Psoas muscle (tissue), 8 donors: ENCODE measurements around the gene TRIM27. TPM values are rescaled to one million over a fixed set of nuclear protein-coding genes. Genes with fewer than 3 reads are reported as not detected.
"Not testable (repeated sequence)": the region's sequence is repeated elsewhere in the genome, so short reads cannot be mapped to it uniquely, and the experiment has no call there.

Experiments
- ATAC-seq, 4 donors: fragments of 200-7000 bp; cut with Tn5 transposase; one replicate each; pipeline ENCODE4 v1.9.1; 2020; ENCODE audit warnings: moderate library complexity in 3 of 4, mild to moderate bottlenecking in 2 of 4
- DNase-seq, 2 donors: peaks; one replicate each; pipeline ENCODE4 v3.0.0-alpha.2; 2020
- H3K27ac ChIP-seq: fragments of 200-600 bp; one replicate; pipeline ENCODE4 v1.8.0; 2022
- H3K27me3 ChIP-seq, 3 donors: fragments of 200-600 bp in 1 of 3; one replicate each; pipeline versions ENCODE4 v1.6.1 to v1.8.0; 2013 to 2022; ENCODE audit warnings: low read length in 2 of 3, mild to moderate bottlenecking in 2 of 3, moderate library complexity in 1 of 3; ENCODE audit not compliant: insufficient read depth in 3 of 3
- H3K36me3 ChIP-seq, 2 donors: fragments of 200-600 bp in 1 of 2; one replicate each; pipeline versions ENCODE4 v1.6.1 to v1.8.0; 2013 to 2022; ENCODE audit warnings: low read depth in 1 of 2, mild to moderate bottlenecking in 1 of 2, moderate library complexity in 1 of 2; ENCODE audit not compliant: insufficient read depth in 1 of 2
- H3K4me1 ChIP-seq: fragments of 200-600 bp; one replicate; pipeline ENCODE4 v1.8.0; 2022
- H3K4me3 ChIP-seq: fragments of 200-600 bp; one replicate; pipeline ENCODE4 v1.8.0; 2022; ENCODE audit warnings: mild to moderate bottlenecking
- H3K9me3 ChIP-seq: fragments of 200-600 bp; one replicate; pipeline ENCODE4 v1.8.0; 2022
- WGBS, 3 donors: extraction: QIAGEN DNeasy Blood & Tissue Kit; methylation state at CpG; one replicate each; pipeline versions ENCODE4 v1.1.6 to v1.1.7; 2013; 5-methylcytosine and 5-hydroxymethylcytosine counted together
- intact Hi-C, 2 donors: fragments of 100-400 bp; cut with DNase I; formaldehyde crosslinking; loops; one replicate each; pipeline versions ENCODE4 v1.11.0 to v1.14.2; 2022
- polyA plus RNA-seq, 3 donors: library from polyadenylated mRNA; stranded (reverse); fragments of 200-250 nt; gene quantifications; one replicate each; pipeline ENCODE4 v1.2.3, GENCODE V29; 2013
- total RNA-seq, 4 donors: library from RNA; stranded (reverse); fragmentation: NEBNext Ultra II Directional in 2 of 4; extraction: Animal tissue kit (Norgen Biotek cat#: 25700) in 2 of 4; gene quantifications; one replicate each; pipeline versions ENCODE4 v1.2.1 to v1.2.4, GENCODE V29; 2021 to 2023
- TF ChIP-seq, protein P1 (sequence below): fragments of 200-600 bp; IDR thresholded peaks from one replicate; pipeline ENCODE4 v1.8.0; 2022; ENCODE audit warnings: antibody characterized with exemption
- donor health status: healthy with polysubstance abuse.
- donor health status: DM: no; HTN: no; CAD: no; lungs with moderate emphysema.
- donor health status: Bipolar disorder and iron deficiency.
- donor health status: healthy.
- donor health status: DM: yes; HTN: yes; CAD: no.
- donor health status: DM: no; HTN: no; CAD: no.
- donor health status: DM: no; HTN: no; CAD: no.
- donor health status: DM: yes; HTN: yes; CAD: no.

The TRIM27 gene
- total and polyA plus RNA-seq, 7 donors, result 15.0 to 42.8 (median 23.7) TPM

DNA sequence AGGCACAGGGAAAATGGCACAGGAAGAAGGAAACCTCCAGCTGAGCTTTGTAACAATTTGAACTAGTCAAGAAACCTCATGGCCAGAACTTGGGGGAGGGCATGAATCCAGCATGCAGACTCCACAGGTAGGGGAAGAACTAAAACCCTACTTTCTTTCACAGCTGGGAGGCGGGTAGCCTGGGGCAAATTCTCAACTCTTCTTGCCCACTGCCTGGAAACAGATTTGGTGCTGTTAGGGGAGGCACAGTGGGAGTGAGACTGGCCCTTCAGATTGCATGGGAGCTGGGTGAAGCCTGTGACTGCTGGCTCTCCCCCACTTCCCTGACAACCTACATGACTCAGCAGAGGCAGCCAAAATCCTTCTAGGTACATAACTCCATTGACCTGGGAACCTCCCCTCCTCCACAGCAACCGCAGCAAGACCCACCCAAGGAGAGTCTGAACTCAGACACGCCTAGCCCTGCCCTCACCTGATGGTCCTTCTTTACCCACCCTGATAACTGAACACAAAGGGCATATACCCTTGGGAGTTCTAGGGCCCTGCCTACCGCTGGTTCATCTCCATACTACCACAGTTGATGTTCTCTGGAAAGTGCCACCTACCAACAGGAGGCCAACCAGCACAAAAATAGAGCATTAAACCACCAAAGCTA is 37.2 kb upstream of the TRIM27 start:
- Histone ChIP-seq H3K4me1 (no peaks in the 10 kb centered on the region), H3K27ac (no peak overlapping the region), H3K36me3 (no peaks in the 10 kb centered on the region), H3K9me3 (no peaks in the 10 kb centered on the region), H3K27me3 (peaks cover 0 to 19% (median 7%) of the 10 kb centered on the region in 3 donors), H3K4me3 (no peak overlapping the region)
- intact Hi-C loops, result no loop called here
- WGBS, 3 donors, result 83 to 95% (median 89%) methylated on average over 4 of the region's 4 CpGs
- no peak for DNase-seq
- no peak for ATAC-seq
- TF ChIP-seq, protein P1, sequence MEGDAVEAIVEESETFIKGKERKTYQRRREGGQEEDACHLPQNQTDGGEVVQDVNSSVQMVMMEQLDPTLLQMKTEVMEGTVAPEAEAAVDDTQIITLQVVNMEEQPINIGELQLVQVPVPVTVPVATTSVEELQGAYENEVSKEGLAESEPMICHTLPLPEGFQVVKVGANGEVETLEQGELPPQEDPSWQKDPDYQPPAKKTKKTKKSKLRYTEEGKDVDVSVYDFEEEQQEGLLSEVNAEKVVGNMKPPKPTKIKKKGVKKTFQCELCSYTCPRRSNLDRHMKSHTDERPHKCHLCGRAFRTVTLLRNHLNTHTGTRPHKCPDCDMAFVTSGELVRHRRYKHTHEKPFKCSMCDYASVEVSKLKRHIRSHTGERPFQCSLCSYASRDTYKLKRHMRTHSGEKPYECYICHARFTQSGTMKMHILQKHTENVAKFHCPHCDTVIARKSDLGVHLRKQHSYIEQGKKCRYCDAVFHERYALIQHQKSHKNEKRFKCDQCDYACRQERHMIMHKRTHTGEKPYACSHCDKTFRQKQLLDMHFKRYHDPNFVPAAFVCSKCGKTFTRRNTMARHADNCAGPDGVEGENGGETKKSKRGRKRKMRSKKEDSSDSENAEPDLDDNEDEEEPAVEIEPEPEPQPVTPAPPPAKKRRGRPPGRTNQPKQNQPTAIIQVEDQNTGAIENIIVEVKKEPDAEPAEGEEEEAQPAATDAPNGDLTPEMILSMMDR, result no peak

GRCh38 chr6:28958561-28959243 is 34.9 kb upstream of the TRIM27 start:
- DNase-seq, ATAC-seq, H3K9me3 ChIP-seq, intact Hi-C loops, H3K4me3 ChIP-seq, H3K36me3 ChIP-seq, H3K27ac ChIP-seq, H3K4me1 ChIP-seq: not testable (repeated sequence)
- WGBS, 3 donors, result 66 to 75% (median 73%) methylated on average over 11 to 13 of the region's 13 CpGs
- H3K27me3 ChIP-seq, result peaks cover 0 to 33% (median 11%) of the 10 kb centered on the region in 3 donors

GRCh38 chr6:28957795-28958314 is 34.1 kb upstream of the TRIM27 start:
- ATAC-seq, H3K4me1 ChIP-seq, DNase-seq, H3K27ac ChIP-seq, H3K36me3 ChIP-seq, intact Hi-C loops, H3K9me3 ChIP-seq, H3K4me3 ChIP-seq: not testable (repeated sequence)
- 90 to 91% (median 91%) methylated on average over 9 to 24 of the region's 24 CpGs for WGBS, 3 donors
- H3K27me3 ChIP-seq, result peaks cover 0 to 36% (median 12%) of the 10 kb centered on the region in 3 donors

GRCh38 chr6:28956331-28956730 is 32.5 kb upstream of the TRIM27 start:
- peaks cover 0 to 36% (median 12%) of the 10 kb centered on the region in 3 donors for H3K27me3 ChIP-seq
- 80 to 88% (median 85%) methylated on average over 3 of the region's 3 CpGs for WGBS, 3 donors

DNA sequence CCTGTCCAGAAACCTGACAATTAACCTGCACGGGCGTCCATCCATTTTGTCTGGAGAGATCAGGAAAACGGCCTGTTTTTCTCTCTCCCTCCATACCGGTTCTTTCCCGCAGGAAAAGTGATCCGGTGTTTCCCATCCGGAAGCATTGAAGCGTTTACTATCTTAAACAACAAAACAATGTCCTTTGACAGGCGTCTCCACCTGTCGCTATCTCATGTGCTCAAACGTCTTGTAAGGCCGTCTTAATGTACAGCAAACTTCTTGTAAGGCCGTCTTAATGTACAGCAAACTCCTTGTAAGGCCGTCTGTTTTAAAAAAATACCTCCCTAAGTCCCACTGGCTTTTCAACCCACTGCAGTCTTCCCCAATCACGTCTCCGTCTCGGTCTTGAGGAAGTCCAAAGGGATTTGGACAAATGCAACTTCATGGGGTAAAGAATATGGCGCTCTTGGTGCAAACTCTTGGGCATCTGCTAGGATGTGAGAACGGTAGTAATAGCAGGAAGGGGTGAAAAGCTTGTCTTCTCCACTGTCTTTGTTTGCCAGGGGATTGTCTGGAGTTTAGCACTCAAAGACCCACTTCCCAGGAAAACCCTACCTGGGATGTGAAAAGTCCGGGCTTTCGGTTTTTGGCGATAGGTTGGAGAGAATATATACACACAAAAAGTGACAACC is 29.9 kb upstream of the TRIM27 start:
- Histone ChIP-seq H3K27me3 (peaks cover 0 to 32% (median 5%) of the 10 kb centered on the region in 3 donors), H3K4me1 (no peaks in the 10 kb centered on the region), H3K27ac (no peak overlapping the region), H3K36me3 (no peaks in the 10 kb centered on the region), H3K4me3 (peak overlapping the region; percentile 51), H3K9me3 (no peaks in the 10 kb centered on the region)
- DNase-seq (no peak), ATAC-seq (no peak)
- WGBS, 3 donors, result 3 to 4% (median 4%) methylated on average over 22 of the region's 22 CpGs
- intact Hi-C loops, result no loop called here
- TF ChIP-seq, protein P1, result no peak

More at GRCh38 chr6:28956331-28956730, 32.5 kb upstream of the TRIM27 start:
- TF ChIP-seq, protein P1, result no peak
- intact Hi-C loops, result no loop called here
- no peaks in the 10 kb centered on the region for H3K9me3 ChIP-seq
- no peaks in the 10 kb centered on the region for H3K36me3 ChIP-seq
- H3K4me1 ChIP-seq, result no peaks in the 10 kb centered on the region
- DNase-seq (no peak), ATAC-seq (no peak)
- H3K4me3 ChIP-seq, result no peak overlapping the region
- H3K27ac ChIP-seq, result no peak overlapping the region
